HG03060 (cell line): ENCODE measurements around the gene PDK3.

ENCODE experiments used
- ATAC-seq: cut with Tn5 transposase; IDR thresholded peaks from one replicate; pipeline ENCODE4 v1.9.1; 2021; ENCODE audit warnings: low read depth, moderate number of reproducible peaks; ENCODE audit not compliant: unreplicated experiment

PDK3 gene

DNA sequence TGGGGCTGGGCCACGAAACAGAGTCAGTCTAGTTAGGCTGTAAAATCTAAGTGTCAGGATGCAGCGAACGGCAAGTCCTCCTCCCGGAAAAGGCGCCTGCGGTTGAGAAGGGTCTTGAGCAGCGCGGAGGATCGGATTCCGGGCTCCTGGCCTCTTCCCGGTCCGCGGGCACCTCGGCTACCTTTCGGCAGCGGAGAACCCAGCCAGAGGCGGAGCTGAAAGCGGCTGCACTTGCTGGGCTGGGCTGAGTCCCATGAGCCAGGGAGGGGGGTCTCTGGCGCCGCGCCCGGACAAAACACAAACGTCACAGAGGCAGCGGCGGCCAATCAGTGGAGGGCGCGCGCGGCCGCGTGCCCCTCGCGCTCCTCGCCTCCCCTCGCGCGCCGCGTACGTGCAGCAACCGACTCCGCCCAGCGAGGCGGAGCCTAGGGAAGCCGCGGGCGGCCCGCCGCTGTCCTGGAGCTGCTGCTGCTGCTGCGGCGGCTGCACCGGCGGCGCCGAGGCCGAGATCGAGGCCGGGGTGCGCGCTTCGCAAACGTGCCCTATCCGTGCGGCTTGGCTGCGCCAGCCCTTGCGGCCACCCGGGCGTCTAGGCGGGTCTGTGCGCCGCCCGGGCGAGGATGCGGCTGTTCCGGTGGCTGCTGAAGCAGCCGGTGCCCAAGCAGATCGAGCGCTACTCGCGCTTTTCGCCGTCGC is at the start of gene PDK3:
Gene PDK3, plus strand, starts transcription at position 451 of the 696 bp plus-strand sequence. Its CDS starts 170 bp downstream, at position 621.
- ATAC-seq, result peak; percentile 82

DNA sequence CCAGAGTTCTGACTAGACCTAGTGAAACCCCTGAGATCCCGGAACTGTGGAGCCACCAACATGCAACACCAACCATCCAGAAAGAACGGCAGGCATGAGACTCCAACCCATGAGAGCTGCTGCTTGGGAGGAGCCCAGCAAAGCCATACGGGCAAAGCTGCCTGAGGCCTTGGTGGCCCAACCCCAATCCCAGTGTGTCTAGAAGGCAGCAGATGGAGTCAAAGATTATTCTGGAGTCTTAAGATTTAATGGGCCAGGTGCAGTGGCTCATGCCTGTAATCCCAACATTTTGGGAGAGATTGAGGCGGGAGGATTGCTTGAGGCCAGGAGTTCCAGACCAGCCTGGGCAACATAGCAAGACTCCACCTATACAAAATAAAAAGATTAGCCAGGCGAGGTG is 49.2 kb upstream of the PDK3 start:
- no peak for ATAC-seq

DNA sequence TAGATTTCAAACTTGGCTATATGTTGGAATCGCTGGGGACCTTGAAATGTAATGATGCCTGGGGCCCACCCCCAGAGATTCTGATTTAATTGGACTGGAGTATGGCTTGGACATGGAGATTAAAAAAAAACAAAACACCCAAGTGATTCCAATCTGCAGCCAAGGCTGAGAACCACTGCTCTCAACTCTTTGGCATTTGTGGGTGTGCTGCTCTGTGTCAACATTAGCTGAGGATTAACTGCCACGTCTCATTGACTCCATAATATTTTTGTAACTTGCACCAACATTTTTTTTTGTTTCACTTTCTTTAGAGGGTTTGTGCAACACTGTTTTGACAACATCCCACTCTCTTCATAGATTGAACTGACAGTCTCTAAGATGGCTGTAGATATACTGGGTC is 41.1 kb upstream of the PDK3 start:
- ATAC-seq, result no peak

DNA sequence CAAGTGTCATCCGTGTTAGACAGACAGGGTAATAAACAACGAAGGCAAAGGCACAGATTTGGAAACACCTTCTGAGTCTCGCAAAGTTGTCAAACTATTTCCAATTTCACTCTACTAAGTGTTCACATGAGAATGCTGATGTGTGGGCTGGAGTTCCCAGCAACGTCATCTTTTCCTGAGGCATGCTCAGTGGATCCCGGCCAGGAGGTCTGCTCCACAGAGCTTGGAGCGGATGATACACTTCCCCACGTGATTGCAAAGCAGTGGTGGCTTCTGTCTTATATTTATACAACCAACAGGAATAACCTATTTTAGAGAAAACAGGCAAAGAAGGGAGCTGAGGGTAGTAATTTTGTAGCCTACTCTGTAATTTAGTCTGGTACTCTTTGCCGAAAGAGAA is 40.1 kb upstream of the PDK3 start:
- no peak for ATAC-seq

DNA sequence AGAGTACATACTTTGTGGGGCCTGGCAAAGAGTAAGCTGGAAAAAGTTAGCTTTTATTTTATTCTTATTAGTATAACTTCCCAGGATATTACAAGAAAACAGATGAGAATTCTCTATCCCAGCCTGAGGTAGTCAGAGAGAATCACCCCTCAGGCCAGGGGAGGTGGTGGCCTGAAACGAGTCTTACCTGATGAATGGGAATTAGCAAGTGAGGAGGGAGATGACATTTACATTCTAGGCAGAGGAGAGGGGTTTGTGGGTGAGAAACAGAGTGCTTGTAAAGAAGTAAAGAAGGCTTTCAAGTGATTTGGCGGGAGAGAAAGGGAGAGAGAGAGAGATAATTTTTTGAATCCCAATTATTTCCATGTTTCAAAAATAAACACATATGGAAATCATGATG is 39.3 kb upstream of the PDK3 start:
- no peak for ATAC-seq

DNA sequence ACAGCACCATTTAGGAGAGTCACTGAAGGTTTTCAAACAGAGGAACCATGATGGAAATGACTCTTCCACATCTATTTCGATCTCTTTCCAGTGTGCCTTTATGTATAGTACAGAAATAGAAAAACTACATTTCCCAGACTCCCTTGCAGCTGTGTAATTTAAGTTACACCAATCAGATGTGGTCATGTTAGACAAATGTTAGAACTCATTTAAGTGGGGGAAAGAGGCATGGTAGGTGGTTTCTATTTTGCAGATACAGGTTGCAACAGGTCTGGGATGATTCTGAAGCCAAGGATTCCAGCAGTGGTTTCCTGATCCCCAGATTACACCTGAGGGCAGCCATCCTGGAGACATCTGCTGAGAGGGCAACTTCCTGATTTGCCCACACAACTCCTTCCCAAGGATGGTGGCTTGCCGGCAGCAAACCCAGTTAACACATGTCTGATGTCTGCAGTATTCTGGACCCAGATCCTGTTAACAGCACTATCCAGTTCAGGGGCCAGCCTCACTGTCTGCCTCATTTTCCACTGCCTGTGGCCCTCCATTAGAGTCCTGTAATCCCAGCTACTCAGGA is 38.7 kb upstream of the PDK3 start:
- no peak for ATAC-seq

DNA sequence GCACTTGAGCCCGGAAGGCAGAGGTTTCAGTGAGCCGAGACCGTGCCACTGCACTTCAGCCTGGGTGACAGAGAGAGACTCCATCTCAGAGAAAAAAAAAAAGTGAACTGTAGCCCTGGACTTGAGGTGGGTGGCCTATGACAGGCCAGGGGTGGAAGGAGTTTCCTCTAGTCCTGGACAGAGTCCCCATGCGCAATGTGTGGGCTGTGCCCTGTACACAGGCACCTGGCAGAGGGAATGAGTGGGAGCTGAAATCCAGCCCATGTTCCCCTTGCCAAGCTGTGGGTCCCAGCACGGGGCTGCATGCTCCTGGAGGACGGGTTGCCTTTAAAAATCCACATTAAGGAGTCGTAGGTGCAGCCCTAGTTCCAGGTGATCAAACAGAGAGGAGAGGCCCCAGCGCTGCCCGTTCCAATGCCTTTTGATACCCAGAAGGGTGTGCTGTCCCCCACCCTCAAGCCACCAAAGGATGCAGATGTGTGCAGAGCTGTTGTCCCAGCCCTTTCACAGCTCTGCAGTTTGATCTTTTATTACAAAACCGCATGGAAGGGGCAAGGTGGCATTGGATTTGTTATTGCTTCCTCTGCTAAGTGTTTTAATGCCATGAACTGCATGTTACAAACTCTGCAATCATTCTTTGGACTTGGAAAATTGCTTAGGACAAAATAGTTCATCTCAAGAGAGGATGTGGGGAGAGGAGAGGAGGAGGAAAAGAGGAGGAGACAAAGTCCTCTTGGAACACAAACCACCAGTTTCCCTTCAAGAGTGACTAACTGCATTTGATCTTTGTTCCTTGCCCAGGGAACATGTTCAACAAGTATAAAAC is 38.0 kb upstream of the PDK3 start:
- ATAC-seq, result no peak

DNA sequence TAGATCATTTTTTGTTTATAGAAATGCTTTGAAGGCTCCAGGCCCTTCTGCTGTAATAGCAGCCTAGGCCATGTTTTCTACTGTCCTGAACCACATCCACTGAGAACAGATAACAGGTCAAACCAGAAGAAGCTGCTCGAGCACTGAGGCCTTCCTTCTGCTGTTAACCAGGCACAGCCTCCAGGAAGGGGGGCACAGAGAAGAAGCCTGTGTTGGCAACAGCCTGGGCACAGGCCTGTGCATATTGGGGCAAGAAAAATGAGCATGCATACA is 37.4 kb upstream of the PDK3 start:
- no peak for ATAC-seq

DNA sequence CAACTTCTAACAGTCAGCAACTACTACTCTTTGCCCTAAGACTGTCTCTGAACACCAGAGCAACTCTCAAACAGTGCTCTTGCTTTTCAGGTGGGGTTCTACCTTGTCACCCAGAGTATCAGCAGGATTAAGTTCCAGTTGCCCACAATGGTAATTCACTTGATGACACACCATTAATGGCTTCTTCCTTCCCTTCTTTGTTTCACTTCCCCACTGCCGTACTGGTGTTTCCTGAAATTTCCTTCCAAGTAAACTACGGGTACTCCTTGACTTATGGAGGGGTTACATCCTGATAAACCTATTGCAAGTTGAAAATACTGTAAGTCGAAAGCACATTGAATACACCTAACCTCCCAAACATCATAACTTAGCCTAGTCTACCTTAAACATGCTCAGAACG is 36.6 kb upstream of the PDK3 start:
- no peak for ATAC-seq

DNA sequence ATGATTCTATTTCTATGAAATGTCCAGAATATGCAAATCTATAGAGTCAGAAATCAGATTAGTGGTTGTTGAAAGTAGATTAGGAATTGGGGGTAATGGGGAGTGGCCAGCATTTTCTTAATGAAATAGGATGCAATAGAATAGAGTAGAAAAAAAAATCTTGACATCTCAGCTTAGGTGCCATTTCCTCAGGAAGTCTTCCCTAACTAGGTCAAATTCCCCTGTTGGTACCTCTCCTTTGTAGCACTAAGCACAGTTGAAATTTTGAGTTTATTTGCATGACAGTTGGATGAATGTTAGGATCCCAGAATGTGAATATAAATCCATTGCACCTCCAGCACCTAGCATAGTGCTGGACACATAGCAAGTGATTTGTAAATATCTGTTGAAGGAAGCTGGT is 30.0 kb upstream of the PDK3 start:
- ATAC-seq, result no peak

DNA sequence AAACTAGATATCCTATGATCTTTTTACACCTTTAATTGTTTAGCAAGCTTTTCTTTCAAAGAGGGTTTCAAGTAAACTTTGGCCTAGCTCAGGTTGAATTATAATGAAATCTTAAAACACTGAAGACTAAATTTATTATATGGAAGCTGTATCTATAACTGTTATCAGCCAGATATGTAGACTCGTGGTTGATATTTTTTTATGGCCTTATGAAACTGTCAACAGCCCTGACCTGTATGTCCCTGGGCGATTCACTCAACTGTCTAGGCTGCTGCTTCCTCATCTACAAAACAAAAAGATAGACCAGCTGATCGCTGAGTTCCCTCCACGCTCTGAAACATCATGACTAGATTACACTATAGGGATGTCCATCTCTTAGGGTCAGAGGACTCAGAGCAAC is 21.2 kb upstream of the PDK3 start:
- no peak for ATAC-seq

DNA sequence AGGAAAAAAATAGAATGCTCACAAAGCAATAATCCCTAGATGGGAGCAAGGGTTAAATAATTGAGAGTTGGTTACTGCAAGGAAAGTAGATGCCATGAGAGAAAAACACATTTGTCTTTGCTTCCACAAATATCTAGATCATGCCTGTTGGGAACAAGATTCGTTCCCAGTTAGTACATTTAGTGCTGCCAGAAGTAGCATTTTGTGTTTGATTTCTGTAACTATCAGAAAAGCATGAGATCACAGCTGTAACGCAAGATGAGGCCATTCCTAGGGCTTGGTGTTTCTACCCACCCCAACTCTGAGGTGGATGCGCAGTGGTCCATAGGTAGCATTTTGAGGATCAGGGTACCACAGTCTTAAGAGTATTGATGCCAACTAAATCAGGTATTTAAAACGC is 20.4 kb upstream of the PDK3 start:
- no peak for ATAC-seq

DNA sequence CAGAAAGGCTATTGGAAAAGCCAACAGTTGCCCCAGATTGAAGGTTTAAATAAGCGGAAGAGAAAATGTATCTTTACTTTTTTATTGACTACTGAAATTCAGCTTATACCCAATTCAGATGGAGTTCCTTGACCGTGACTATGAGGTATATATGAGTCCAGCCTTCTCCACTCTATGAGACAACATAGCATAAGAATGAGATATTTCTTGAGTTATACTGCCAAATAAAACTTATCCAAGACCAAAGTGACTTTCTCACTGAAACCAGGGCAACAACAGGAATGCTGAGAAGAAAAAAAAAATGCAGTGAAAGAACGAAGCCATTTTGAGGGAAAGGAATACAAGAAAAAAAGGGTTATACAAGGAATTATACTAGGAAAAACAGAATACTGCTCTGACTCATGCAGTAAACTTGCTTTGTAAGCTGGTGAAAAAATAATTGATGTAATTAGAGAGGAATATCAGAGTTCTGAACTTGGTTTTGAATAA is 16.3 kb upstream of the PDK3 start:
- no peak for ATAC-seq

DNA sequence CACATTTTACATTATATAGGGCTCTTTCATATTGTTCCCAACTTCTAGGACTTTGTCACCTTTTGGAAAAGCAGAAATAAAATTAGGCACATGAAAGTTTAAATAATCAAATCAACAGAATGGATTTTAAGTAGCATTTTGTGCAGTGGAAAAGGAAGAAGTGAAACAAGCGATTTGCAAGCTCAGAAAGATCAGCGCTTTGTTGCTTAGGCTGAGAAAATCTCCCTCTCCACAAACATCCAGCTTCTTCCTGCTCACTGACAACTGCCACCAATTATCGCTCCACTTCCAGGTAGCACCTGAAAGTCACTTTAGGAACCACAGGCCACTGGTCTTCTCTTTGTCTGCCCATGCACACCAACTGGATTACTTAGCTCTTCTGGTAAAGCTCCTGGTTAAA is 2.0 kb upstream of the PDK3 start:
- no peak for ATAC-seq

DNA sequence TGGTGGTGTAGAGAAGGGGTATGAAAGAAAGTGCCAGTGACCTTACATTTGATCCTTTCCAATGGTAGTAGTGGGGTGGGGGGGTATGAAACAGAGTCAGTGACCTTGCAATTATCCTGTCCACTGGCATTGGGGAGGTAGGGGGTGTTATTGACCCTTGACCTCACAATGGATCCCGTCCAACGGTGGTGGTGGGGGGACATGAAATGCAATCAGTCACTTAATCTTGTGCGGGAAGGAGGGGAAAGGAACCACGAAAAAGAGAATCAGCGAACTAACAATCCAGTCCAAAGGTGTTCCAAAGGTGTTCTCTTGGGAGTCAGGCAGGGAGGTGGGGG is 619 bp upstream of the PDK3 start:
- ATAC-seq, result no peak

DNA sequence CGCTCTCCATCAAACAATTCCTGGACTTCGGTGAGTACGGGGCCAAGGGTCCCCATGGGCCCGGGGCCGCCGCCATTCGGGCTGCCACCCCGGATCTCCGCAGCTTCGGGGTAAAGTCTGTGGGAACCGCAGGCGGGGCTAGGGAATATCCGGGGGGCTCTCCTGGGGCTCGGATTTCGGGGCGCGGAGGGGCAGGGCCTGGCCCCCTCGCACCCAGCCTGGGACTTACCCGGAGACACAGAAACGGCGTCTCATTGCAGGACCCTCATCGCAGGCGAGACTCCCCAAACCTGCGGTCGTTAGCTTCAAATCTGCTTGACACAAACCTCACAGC is 413 bp downstream of the PDK3 start:
- ATAC-seq, result no peak

DNA sequence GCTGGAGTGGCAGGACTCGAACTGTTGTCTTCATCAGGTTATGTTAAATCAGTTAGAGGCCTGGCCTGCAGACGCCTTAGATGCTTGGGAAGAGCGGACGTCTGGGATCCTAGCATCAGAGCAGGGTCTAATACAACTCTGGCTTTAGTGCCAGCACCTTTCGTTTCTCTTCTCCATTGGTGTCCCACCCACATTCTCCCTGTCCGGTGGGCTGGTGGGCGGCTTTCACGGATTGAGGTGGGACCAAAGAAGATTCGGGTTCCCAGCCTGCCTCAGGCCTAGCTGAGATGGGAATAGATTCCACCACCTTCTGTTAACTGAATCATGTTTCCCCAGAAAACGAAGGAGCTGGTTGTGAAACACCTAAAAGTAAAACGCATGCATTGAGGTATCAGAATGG is 939 bp downstream of the PDK3 start:
- no peak for ATAC-seq

DNA sequence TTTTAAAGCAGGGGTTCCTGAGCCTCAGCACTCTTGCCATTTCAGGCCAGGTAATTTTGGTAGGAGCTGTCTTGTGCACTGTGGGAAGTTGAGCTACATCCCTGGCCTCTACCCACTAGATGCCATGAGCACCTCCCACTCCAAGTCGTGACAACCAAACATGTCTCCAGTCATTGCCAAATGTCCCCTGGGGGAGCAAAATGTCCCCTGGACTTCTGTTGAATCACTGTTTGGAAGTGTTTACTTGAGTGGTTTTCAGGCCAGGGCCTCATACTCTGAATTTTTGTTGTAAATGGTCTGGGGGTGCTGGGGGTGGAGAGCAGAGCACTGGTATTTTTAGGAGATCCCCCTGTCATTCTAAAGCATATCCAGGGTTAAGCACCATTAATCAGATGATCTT is 3.2 kb downstream of the PDK3 start:
- ATAC-seq, result no peak

DNA sequence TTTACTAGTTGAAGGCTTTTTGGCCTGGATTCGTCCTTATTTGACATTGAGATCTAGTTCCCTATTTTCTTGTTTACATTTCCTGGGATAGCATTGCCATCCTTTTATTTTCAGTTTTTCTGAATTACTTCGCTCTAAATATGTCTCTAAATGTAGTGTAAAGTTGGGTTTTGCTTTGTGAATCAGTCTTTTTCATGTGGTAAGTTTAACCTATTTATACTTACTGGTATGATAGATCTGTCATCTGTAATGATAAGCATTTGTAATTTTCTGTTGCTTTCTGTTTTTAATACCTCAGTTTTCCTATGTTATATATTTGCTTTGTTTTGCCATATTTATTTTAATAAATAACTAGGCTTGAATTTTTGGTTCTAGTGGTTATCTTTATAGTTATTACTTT is 6.7 kb downstream of the PDK3 start:
- no peak for ATAC-seq

DNA sequence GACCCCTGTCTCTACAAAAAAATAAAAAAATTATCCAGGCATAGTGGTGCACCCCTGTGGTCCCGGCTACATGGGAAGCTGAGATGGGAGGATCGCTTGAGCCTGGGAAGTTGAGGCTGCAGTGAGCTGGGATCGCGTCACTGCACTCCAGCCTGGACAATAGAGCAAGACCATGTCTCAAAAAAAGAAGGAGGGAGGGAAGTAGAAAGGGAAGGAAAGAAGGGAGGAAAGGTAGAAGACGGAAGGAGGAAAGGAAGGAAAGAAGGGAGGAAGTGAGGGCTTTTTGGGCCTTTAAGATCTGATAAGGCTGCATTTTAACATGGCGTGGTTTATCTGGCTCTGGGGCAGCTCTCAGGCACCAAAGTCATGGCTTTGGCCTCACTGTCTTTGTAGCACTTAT is 10.4 kb downstream of the PDK3 start:
- no peak for ATAC-seq

DNA sequence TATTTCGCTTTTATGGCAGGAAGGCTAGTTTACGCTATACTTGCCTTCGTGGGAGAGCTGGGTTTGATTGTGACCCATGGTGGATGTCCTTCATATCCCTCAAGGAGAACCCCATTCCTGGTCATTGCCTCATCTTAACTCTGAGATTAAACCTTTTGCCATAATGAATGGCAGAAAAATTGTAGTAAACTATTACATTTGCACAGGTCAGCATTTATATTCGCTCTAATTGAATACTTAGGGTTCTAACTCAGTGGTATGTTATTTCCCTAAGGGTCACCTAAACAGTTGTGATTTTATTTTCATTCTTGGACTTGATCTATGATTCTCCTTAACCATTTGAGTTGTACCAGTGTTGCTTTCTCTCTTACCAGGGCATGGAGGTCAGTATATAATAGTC is 13.4 kb downstream of the PDK3 start:
- ATAC-seq, result no peak

DNA sequence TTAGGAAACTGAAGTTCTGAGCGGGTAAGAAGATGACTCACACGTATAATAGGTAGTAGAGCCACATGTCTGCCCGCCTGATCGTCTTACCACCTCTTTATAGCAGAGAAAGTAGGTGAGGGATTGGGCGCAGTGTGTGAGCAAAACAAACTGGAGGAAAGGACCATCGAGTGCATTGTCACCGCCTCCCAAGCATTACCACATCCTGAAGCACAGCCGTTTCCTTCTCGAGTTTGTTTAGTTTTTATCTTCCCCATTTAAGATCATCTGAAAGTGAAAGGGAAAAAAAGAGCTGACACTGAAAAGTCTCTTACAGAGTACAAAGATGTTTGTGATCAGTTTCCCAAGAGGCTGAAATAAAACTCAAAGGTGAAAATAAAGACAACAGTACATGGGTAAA is 14.8 kb downstream of the PDK3 start:
- peak; percentile 89 for ATAC-seq
